Hepatocyte (in vitro differentiated cells): ENCODE results near the gene MPZL1.

Experiments
- CTCF ChIP-seq: fragments of 200-600 bp; sonication (generic); IDR thresholded peaks from 2 replicates; pipeline ENCODE4 v1.5.1; 2016; ENCODE audit warnings: antibody characterized with exemption, mild to moderate bottlenecking; ENCODE audit not compliant: poor library complexity
- EZH2 ChIP-seq: fragments of 200-600 bp; sonication (generic); IDR thresholded peaks from 2 replicates; pipeline ENCODE4 v1.6.1; 2016; ENCODE audit warnings: antibody characterized with exemption, mild to moderate bottlenecking, borderline replicate concordance
- EZH2phosphoT487 ChIP-seq: fragments of 200-600 bp; sonication (generic); IDR thresholded peaks from one replicate; pipeline ENCODE4 v1.6.1; 2018; ENCODE audit warnings: antibody characterized with exemption, mild to moderate bottlenecking, low read depth, moderate library complexity; ENCODE audit not compliant: unreplicated experiment, severe bottlenecking

GRCh38 chr1:167766538-167766937 lies 44.8 kb downstream of the MPZL1 start:
- TF ChIP-seq CTCF, result no peak
- TF ChIP-seq EZH2, result no peak
- no peak for TF ChIP-seq EZH2phosphoT487
